Right hindlimb (tissue), 1 donor: Measurements from ENCODE around the gene CPNE5.
"Not testable (repeated sequence)": the region's sequence is repeated elsewhere in the genome, so short reads cannot be mapped to it uniquely, and the experiment has no call there.

Source experiments
- DNase-seq: peaks from one replicate; pipeline ENCODE4 v3.0.0-alpha.2; 2018

CPNE5 gene

DNA sequence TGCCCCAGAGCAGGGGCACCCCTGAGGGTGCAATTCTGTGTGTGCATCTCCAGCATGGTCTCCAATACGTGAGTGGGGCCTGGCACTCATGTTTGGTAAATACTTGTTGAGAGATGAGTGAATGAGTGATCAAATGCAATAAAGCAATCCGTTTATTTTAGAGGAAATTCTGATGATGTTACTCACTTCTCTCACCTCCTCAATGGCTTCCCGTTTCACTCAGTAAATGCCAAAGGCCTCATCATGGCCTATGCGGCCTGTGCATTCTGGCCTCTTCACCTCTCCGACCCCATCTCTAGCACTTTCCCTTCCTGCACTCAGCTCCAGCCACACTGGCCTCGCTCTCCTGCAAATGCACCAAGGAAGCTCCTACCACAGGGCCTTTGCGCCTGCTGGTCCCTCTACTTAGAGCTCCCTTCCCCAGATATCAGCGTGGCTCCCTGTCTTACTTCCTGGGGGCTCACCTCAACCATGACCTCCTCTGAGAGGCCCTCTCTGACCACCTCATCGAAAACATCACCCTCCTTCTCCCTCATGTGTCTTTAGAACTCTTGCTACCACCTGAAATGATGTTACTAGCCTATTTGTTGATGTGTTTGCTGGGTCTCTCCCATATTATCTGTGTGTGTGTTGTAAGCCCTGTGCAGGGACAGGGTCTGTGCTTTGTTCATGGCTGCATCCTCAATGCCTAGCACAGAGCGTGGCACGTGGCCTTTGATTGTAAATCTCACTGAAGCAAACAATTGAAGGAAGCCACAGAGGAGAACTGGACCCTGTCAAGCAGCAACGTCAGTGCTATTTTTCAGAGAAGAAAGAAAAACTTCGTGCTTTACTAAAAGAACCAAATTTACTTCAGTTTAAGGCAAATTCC lies 99.1 kb downstream of the CPNE5 start:
- DNase-seq = no peak

DNA sequence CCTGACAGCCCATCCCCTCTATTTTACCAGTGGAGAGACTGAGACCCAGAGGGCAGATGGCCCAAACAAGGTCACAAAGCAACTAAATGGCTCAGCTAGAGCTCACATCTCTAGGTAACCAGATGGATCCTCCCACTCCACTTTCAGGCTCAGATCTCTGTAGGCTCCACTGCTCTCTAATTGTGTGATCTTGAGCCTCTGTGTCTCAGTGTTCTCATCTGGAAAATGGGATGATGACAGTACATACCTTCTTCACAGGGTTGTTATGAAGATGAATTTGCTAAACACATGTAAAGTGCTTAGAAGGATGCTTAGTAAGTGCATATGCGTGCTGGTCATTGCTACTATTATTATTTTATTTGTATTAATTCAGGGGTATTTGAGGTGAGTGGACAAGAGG lies 101.1 kb downstream of the CPNE5 start:
- DNase-seq = no peak

DNA sequence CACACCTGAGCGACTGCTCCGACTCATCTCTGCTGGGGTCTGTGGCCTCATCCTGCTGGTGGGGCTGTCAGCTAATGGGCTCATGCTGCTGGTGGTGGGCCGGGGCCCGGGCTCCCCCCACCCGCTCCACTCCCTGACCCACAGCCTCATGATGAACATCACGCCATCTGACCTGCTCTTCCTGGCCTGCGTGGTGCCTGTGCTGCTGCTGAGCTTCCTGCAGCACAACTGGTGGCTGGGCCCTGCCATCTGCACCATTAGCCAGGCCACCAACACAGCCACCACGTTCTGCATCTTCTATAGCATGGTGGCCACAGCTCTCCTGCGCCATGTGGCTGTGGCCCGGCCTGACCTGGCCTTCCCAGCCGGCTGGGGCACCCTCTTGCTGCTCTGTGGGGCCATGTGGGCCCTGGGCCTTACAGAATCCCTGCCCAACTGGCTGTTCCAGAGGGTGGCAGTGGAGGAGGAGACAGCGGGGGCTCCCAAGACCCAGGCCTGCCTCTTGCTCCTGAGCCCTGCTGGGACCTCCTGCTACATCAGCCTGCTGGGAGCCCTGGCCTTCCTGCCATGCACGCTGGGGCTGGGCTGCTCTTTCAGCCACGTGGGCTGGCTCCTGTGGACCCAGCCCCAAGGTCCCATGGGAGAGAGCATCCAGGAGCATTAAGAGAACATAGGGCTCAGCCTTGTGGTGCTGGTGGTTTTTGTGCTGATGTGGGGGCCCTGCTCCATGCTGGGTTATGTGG lies 102.0 kb downstream of the CPNE5 start:
- DNase-seq = no peak

DNA sequence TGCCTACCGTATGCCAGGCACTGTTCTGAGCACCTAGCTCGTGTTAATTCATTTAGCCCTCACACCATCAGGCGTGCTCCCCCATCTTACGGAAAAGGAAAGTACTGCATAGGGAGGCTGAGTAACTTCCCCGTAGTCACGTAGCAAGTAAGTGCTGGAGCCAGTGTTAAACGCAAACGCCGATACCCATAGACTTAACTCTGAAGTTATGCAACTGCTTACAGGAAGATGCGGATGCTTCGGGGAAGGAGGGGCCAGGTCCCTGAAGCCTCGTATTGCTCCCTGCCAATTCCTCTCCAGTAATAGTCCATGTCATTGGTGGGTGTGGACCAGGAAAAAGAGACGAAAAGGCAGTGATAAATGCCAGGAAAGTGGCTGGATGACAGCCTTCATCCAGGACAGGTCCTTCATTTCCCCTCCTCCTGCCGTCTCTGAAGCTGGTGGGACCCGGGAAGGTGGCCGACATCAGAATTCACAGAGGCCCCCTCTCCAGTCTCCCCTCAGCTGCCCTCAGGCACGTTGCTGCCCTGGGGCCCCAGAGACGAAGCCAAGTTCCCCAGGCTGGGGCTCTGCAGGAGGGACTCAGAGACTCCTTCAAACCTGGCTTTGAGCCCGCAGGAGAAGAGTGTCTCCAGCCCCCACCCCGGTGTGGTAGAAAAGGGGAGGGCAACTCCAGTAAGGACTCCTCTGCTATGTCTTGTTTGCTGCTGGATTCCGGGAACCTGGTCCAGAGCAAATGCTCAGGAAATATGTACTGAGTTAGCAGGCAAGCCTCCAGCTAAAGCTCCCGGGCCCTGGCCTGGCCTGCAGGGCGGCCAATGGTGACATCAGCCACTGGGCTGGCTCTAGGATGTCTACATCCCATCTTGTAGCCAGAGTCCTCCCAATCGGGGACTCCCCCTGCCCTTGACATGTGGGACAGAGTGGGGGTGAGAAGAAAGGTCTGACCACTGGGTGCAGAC lies 103.9 kb downstream of the CPNE5 start:
- DNase-seq = peak; percentile 95

DNA sequence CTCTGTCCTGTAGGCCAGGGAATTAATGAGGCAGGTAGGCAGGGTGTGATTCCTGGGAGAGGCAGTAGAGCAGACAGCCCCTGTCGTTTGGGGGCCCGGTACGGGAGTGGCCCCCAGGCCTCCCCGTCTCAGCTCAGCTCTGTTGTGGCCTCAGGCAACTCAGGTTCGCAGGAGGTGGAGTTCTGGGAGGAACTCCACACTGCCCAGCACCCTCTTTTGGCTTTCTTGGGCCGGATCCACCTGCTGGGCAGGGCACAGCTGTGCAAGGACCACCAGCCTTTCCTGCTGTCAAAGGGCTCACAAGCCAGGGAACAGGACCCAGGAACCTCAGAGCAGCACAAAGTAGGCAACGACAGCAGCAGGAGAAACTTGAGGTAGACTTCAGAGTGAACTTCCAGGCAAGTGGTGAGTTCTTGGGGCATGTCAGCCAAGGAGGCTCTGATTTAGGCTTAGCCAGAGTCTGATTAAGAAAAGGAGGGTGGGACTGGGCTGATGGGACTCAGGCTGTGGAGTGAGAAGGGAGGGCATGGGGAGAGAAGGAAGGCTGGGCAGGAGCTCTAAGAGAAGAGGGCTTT lies 104.7 kb downstream of the CPNE5 start:
- no peak for DNase-seq

DNA sequence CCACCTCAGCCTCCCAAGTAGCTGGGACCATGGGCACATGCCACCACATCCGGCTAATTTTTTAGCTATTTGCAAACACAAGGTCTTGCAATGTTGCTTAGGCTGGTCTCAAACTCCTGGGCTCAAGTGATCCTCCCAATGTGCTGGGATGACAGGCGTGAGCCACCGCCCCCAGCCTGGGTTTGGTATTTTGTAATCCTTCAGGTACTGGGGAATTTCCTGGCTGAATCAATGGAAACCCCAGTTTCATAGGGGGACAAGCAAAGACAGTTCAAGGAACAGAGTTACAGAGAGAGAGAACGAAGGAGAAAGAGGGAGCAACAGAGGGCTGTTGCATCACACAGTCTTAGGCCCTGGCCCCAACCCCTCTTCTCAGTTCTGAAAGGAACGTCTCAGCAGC lies 105.9 kb downstream of the CPNE5 start:
- DNase-seq = no peak

DNA sequence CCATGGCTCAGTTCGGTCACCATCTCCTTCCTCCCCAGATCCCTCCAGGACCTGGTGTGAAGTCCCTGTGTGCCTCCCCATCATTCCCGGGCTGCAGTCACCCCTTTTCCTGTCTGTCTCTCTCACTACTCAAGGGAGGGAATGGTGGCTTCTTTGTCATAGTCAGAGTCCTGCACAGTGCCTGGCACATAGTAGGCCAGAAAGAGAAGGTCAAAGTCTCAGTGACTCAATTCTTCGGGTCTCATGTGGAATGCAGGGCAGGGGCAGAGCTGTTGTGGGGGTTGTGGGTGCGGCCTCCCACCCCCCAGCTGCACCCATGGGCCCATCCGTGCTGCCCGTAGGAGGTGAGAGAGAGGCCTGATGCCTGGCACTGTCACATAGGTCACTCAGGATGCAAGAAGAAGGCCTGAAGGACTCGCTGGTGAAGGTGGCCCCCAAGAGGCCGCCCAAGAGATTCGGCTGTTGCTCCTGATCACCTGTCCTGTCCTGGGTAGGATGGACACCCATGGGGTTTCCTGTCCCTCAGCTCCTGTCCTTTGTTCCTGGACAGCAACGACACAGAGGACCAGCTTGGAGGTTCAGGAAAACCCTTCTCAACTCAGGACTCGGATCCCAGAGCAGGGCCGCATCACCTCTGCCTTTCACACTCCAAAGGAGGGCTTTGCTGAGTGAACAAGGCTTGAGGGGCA lies 107.5 kb downstream of the CPNE5 start:
- no peak for DNase-seq

DNA sequence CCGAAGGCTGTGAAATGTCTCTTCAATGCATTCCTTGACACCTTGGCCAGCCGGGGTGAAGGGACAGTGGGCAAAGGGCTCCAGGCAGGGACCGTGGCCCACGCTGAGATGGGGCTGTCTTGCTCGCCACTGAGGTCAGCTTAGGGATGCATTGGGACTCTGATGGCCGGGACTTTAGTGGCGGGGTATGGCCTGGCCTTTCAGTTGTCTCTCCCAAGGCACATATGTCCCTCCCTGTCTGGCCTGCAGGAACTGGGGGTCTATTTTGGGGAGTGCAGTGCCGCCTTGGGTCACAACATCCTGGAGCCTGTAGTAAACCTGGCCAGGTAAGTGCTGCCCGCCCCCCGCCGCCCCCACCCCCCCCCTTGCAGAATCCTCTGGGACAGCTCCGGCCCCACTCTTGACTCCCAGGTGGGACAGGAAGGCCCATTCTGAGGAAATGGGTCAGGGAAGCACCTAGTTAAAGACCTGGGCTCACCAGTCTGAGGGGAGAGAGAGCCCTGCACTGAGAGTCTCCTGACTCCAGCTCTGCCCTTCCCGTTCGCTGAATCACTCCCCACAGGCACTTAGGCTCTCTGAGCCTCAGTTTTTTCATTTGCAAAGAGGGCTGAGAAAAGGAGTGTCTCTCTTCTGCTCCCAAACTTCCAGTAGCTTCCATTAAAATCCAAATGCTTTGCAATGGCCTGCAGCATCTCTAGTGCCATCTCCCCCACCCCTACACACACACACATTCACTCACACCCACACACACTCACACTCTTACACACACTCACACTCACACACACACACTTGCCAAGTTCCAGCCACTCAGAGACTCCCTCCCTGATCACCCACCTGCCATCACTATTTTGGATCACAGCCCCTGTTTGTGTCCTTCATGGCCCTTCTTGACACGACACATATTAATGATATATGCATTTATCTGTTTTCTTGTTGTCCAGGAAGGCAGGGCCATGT lies 108.5 kb downstream of the CPNE5 start:
- peak; percentile 8 for DNase-seq

DNA sequence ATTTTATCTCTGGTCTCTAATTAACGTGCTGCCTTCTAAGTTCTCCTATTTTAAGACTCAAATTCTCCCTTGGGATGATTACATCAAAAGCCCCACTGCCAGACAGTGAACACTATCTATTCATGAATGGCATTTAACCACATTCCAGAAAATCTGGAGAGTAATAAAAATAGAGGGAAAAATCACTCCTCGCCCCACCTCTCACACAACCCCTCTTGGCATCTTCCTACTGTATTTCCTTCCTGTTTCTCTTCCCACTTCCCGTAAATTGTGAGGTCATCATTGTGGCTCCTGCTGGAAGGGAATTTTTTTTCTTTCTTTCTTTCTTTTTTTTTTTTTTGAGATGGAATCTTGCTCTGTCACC lies 110.1 kb downstream of the CPNE5 start:
- DNase-seq = peak; percentile 18

DNA sequence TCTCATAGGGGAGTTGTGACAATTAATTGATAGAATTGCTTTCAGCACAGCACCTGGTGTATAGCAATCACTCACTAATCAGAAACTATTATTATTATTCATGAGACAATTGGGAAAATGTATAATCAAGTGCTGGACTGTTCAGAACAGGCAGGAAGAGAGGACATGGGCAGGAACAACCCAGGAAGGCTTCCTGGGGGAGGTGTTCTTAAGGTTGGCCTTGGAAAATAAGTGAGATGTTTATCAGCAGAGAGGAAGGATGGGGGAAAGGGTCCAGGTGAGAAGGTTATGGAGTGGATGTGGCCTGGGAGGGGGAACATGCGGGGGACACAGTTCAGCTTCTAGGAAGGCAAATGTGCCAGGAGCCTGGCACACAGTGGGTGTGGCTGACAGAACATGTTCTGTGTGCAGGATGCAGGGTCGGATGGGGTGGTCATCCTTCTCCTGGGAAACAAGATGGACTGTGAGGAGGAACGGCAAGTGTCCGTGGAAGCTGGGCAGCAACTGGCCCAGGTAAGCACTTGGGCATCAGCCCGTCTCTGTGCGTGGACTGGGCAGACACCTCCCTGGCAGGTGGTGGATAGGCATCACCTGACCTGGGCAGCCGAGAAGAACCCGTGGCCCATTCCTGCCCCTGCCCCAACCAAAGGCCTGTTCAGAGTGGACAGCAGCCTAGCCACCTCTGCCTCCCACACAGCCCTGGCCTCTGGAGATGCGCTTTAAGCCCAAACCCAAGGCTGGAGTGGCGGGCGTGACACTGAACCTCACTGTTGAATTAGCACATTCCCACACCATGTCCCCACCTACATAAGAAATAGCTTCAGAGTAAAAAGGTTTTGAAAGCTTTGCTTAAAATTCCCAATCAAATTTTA lies 110.7 kb downstream of the CPNE5 start:
- peak; percentile 11 for DNase-seq

DNA sequence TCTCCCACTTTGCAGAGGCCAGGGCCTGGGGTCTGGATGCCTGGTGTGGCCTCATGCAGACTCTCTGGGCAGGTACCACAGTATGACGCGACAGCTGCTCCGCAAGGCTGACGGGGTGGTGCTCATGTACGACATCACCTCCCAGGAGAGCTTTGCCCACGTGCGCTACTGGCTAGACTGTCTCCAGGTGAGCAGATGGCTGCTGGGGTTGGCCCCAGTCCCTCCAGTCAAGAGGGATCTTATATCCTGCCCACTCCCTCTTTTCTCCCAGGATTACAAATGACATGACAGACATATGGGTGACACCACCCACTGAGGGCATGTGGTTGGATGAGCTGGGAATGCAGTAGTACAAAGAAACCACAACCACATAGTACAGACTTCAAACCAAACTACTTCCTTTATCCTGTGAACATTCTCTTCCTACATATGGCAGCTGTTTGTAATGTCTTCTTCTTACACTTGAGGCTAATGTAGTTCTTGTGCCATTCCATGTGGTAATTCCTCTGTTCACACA lies 111.7 kb downstream of the CPNE5 start:
- peak; percentile 9 for DNase-seq

DNA sequence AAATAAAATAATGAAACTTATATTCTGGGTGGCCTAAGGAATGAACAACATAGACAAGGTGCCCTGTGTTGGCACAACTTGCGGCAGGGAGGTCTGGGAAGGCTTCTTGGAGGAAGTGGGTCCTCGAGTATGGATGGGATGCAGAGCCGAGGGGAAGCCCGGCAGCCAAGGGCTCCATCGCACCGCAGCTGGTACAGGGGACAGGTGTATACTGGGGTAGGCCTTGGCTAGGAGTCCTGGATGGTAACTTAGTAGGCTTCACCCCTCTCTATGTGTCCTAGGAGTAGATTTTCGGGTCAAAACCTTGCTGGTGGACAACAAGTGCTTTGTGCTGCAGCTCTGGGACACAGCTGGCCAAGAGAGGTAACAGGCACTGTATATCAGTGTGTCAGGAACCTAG lies 113.7 kb downstream of the CPNE5 start:
- peak; percentile 14 for DNase-seq

DNA sequence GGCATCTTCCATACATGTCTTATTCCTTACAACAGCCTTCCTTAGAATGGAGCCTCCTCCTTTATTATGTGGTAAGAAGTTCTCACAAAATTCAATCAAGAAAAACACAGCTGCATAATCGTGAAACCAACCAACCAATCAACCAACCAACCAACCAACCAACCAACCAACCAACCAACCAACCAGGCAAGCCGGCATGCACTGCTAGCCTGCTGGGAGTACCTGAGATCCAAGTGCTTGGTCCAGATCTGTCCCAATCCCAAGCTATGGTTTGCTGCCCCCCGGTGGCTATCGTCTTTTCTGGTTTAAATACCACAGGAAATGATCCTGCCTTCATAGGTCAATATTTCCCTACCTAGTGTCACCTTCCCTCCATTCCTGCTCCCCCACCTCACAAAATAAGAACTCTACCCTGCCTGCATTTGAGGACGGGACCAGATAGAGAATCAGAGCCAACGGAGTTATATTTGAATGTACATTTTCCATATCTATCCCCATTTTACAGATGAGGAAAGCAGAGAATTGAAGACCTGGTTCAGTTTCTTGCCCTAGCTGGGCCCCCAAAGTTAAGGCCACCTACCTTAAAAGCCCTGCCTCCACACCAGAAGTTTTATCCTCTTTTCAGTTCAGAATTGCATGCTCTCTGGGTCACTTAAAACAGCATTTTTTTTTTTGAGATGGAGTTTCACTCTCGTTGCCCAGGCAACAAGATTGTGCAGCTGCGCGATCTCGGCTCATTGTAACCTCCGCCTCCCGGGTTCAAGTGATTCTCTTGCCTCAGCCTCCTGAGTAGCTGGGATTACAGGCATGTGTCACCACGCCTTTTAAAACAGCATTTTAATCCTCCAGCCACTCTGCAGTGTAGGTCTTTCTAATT lies 114.5 kb downstream of the CPNE5 start:
- peak; percentile 12 for DNase-seq

DNA sequence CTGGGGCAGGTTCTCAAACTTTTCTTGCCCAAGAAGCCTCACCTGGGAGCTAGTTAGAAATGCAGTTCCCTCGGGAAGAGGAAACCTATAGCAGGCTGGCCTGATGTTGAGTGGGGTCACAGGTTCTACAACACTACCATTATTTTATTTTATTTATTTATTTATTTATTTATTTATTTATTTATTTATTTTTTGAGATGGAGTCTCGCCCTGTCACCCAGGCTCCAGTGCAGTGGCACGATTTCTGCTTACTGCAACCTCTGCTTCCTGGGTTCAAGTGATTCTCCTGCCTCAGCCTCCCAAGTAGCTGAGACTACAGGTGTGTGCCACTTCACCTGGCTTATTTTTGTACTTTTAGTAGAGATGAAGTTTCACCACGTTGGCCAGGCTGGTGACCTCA lies 115.3 kb downstream of the CPNE5 start:
- DNase-seq = not testable (repeated sequence)

DNA sequence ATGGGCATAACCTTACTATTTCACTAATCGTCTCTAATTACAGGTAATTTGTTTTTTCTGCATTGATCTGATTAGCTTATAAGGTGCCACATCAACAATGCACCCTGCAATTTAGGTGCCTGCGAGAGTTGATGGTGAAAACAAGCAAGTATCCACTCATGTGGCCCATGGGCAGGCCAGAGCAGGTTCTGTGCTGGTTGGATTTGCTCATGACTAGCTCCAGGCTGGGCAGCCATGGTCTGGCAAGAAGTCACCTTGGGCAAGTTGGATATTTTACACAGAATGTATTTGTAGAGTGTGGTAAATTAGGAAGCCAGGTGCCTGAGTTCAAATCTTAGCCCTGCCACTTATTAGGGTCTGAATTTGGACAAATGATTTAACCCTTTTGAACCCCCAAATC lies 116.4 kb downstream of the CPNE5 start:
- DNase-seq = no peak

DNA sequence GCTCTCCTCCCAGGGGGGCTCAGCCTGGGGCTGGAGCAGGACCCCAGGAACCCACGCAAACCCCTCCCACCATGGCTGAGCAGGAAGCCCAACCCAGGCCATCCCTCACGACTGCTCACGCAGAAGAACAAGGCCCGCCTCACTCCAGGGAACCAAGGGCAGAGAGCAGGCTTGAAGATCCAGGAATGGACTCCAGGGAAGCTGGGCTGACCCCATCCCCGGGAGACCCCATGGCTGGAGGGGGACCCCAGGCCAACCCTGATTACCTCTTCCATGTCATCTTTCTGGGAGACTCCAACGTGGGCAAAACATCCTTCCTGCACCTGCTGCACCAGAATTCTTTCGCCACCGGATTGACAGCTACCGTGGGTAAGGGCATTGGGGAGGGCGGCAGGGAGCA lies 116.9 kb downstream of the CPNE5 start:
- no peak for DNase-seq

DNA sequence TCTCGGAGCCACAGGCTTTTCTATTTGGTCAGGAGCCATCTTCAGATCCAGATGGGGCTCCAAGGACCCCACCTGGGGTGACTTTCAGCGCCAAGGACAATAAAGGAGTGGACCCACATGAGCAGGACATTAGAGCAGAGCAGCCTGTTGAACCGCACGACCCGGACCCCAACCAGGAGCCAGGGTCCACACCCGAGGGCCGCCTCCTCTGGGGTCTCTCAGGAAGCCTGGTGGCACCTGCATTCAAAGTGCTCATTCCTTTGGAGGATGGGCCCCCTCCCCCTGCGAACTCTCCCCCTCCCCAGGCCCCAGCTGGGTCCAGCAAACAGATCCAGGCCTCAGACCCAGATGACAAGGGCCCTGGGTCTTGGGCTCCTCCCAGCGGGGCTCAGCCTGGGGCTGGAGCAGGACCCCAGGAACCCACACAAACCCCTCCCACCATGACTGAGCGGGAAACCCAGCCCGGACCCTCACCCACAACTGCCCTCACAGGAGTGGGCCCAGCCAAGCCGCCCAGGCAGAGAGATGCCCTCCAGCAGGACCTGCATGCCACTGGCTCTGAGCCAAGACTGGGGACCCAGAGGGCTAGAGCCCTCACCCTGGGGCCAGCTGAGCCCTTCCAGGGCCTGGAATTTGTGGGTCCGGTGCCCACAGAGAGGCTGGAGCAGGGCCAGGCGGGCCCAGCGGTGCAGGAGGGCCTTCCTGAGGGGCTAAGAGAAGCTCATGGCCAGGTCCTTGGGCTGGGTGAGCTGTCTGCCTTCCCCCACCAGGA lies 117.7 kb downstream of the CPNE5 start:
- no peak for DNase-seq
